Measurements from ENCODE around the gene MYLK2.
A peak's percentile ranks its signal among the peaks of the same experiment; 100 is the strongest.

Gene MYLK2

DNA sequence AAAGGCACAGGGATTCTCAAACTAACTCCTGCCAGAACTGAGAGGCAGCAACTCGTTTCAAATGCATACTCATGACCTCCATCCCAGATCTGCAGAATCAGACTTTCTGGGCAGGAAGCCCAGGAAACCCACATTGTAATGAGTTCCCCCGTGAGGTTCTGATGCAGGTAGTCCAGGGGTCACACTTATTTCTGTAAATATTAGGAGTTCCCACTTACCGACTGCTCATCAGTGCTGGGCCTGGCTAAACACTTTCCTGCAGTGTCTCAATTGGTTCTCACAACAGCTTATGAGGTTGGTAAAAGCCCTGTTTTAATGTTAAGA is 39.6 kb downstream of the MYLK2 start:
- no peak for DNase-seq

- no peak for DNase-seq
Observed at GRCh38 chr20:31859266-31859997, 40.3 kb downstream of the MYLK2 start.

- no peak for DNase-seq
Observed at GRCh38 chr20:31859998-31860380, 40.8 kb downstream of the MYLK2 start.

GRCh38 chr20:31860390-31861134 is 41.4 kb downstream of the MYLK2 start:
- no peak for DNase-seq

DNA sequence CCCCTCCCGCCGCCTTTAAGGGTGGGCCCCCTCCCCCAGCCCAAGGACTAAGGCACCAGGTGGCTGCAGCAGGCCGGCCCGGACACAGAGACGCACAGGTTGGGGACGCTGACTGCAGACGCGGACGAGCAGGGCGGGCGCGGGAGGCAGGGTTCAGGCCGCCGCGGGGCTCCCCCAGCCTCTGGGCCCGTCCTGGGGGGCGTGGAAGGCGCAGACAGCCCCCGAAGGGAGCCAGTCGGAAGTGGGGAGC is 41.9 kb downstream of the MYLK2 start:
- DNase-seq = no peak

DNA sequence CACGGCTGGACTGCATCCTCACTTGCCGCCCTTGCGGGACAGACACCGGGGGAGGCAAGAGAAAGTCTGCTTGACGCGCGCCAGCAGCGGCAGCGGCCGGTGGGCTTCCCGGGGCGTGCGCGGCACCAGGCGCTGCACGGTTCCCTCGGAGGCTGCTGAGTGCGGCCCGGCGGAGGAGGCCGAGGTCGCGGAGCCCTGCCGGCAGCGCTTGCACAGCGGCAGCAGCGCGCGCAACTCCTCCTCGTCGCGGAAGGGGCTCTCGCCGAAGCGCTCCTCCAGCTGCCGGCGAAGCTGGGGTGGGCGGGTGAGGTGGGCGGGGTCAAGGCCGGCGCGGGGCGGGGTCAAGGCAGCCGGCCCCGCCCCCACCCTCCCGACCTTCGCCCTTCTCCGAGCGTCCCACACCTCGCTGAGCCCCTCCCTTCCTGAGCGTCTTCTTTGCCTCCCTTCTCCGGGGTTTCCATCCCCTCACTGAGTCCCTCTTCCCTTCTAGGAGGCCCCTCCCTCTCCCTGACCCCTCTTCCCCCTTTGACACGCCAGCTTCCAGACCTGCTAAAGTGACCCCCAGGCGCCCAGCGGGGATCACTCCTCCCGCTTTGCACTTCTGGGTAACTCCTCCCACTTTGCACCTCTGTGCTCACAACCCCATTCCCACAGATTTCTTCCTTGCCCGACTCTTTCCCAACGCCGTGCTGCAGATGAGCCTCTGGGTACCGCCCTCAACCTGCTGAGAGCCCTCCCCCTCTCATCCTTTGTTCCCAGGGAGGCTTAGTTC is 42.4 kb downstream of the MYLK2 start:
- DNase-seq = peak; percentile 69

DNA sequence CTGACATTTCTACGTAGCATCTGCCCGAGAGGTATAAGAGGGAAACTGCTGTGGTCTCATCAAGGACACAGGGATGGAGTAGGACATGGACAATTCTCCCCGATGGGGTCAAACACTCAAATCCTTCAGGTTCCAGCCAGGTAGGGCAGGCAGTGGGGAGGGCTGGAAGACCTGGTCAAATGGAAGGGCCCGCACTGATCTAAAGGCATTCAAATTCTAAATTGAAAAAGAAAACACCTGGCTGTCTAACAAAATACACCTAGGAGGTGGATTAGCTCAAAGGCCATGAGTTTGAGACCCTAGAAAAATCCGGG is 43.0 kb downstream of the MYLK2 start:
- no peak for DNase-seq

DNA sequence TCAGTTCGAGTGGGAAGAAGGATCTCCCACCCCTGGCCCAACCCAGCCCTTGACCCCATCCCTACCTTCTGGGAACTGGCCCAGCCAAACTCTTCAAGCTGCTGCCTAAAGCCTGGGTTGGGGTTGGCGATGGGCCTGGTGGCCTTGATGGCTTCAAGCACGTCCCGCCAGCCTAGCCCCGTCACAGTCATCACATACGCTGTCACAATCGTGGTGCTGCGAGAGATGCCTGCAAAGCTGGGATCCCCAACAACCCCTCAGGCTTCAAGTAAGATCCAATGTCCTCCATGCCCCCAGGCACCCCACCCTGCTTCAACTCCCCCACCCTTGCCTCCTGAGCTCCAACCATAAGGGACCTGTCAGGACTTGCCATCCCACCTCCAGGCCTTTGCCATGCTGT is 43.4 kb downstream of the MYLK2 start:
- no peak for DNase-seq

DNA sequence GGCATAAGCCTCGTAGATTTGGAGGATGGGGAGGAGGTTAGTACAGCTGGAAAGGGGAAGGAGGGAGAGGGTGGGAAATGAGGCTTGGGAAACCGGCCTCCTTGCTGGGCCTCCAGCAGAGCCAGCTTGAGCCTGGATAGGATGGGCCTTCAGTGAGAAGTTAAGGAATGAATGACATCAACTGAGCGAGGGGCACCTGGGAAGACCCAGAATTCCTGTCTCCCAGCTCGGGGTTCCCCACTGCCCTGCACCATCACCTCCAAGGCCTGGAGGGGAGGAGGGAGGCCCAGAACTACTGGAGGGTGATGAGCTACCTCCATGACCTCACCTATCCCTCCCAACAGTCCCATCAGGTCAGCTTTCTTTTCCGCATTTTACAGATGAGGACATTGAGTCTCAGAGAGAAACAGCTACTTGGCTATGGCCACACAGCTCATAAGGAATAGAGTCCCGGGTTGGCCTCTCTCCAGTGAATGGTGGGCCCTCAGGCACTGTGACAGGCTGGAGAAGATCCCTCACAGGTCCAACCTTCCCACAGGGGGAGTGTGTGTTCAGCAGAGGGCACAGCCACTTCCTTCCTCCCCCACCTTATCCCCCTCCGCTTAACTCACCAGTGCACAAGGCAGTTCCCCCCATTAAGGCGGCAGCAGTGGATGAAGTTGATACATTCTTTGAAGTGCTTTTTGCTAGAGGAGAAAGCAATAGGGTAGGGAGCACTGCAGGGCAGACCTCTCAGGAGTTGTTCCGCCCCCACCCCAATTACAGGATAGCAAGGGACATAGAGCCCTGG is 44.3 kb downstream of the MYLK2 start:
- no peak for DNase-seq

DNA sequence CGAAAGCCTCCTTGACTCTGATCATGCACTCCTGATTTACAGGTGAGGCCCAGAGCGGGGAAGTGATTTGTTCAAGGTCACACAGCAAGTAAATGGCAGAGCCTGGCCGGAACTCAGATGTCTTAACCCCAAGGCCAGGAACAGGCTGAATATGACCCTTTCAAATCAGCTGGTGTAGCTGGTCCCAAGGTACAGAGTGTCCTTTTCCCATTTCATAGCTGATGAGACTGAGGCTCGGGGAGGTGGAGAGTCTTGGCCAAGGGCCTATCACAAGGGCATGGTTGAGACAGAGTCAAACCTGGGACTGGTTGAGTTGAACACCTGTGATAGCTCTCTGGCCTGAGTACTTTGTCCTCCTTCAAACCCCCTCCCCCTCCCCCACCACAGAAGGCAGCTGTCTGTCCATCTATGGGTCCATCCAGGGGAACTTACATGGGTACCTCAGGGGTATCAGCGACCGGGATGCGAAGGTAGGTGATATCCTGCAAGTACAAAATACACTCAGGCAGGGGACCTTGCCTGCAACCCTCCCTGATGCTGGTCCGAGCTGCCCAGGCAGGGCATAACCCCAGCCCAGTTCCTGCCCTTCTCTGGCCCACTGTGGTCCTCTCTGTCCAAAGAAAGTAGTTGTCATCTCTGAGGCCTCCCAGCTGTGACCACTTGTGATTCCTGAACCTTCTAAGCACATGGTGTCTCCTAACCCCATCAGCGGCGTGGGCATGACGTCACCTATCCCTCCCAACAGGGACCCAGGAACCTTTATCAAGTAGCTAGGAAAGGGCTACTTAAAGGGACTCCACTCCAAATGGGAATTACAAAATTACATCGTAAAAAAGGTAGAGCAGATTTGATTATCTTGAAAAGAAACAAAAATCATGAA is 45.6 kb downstream of the MYLK2 start:
- no peak for DNase-seq

- DNase-seq = no peak
Observed at GRCh38 chr20:31866221-31866620, 47.1 kb downstream of the MYLK2 start.

- DNase-seq = no peak
Observed at GRCh38 chr20:31868853-31869672, 49.9 kb downstream of the MYLK2 start.

DNA sequence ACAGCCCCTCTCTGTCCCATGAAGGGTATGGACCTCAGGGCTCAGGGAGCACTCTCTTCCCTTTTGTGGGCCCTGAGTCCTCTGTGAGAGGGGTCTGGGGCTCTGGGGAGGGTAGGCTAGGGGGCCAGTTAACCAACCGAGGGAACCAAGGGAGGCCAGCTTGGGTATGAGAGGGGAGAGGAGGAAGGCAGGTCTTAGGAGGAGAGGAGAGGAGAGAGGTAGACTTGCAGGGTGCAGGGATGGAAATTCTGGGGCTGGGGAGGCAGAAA is 50.5 kb downstream of the MYLK2 start:
- no peak for DNase-seq

GRCh38 chr20:31869942-31870725 is 51.0 kb downstream of the MYLK2 start, which contains the start of the genes DUSP15 and TTLL9:
DUSP15 (minus strand) TSS chr20:31870527; CDS start chr20:31870337, 190 bp downstream.
TTLL9 (plus strand) TSS chr20:31870634; CDS start chr20:31871127, 493 bp downstream.
- no peak for DNase-seq

GRCh38 chr20:31870726-31871617 is 51.8 kb downstream of the MYLK2 start:
- no peak for DNase-seq

- no peak for DNase-seq
Observed at GRCh38 chr20:31871618-31871954, 52.4 kb downstream of the MYLK2 start.

DNA sequence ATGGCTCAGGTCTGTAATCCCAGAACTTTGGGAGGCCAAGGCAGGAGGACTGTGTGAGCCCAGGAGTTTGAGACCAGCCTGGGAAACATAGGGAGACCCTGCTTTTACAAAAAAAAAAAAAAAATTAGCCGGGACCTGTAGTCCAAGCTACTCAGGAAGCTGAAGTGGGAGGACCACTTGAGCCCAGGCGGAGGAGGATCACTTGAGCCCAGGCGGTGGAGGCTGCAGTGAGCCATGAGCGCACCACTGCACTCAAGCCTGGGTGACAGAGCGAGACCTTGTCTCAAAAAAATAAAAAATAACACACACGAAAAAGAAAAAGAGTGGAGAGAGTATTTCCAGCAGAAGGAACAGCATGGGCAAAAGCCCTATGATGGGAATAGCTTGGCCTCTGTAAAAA is 53.2 kb downstream of the MYLK2 start:
- no peak for DNase-seq

DNA sequence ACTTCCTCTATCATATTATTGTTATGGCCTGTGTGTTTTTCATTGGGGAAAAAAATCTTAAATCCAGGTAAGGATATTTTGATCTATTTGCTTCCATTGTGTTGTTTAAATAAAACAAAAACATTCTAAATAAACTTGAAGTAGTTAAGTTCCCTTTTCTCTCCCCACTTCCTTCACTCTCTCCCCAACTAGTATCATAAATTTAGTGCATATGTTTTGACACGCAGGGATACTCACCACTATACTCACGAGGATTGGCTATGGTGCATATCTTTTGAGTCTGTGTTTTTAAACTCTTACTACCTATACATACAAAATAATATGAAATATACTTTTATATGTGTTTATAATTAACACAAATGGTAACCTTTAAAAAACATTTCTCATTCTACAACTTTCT is 56.5 kb downstream of the MYLK2 start:
- DNase-seq = no peak

GRCh38 chr20:31877684-31878083 is 58.5 kb downstream of the MYLK2 start:
- DNase-seq = no peak
